ENCODE results near the gene NABP2.
A peak's percentile ranks its signal among the peaks of the same experiment; 100 is the strongest.

DNA sequence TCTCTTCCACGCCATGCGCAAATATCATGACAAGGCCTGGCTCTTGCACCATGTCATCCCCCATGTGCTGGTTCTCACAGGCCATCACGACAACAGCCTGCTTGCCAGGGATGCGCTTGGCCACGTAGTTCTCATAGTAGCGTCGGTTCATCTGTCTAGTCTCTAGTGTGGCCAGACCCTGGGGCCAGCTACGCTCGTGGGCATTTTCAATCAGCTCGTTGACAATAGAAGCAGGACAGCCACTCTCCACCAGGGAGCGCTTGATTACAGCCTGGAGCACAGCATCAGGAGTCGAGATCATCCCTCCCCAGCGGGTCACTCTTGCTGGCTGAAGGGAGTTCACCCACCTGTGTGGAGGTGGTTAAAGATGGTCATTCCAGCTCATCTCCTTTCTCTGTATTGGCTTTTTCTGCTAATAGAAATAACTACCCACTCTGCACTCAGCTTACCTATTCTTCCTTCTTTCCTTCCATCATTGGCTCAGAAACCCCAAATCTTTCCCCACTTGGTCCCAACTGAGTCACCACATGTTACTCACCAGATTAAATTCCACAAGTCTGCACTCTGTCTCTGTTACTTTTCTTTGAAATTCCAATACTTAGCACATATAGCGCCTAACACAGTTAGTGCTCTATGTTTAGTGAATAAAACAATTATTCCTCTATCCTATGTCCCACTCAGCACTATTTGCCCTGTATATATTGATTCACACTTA is 17.5 kb upstream of the NABP2 start:
- TF ChIP-seq CTCF (IDR thresholded peaks at IDR 0.05) (peak in 4 of 6 experiments; percentile 24 to 43 (median 32)), POLR2A (IDR thresholded peaks at IDR 0.05) (no peak)
